Bronchial epithelial cell (primary cell): ENCODE results near the gene DENND2D. TPM values are rescaled to one million over a fixed set of nuclear protein-coding genes. Genes with fewer than 3 reads are reported as not detected.

Experiments used
- DNase-seq: peaks from one replicate; pipeline ENCODE4 v3.0.0-alpha.2; 2010; ENCODE audit warnings: low read depth
- FAIRE-seq: peaks from 2 replicates; lab custom pipeline; 2011; peaks lifted over from hg19 to GRCh38; lab: Jason Lieb, UNC
- H3K27me3 ChIP-seq: 2 replicates; pipeline ENCODE4 v1.5.1; 2011; ENCODE audit warnings: low read length; ENCODE audit not compliant: control insufficient read depth, insufficient read depth
- H3K36me3 ChIP-seq: 2 replicates; pipeline ENCODE4 v1.5.1; 2011; ENCODE audit warnings: low read length; ENCODE audit not compliant: control insufficient read depth, insufficient read depth
- H3K4me3 ChIP-seq: 2 replicates; pipeline ENCODE4 v1.5.1; 2011; ENCODE audit warnings: mild to moderate bottlenecking, low read depth, low read length, control low read depth
- total RNA-seq: library from RNA; depleted of rRNA; stranded (reverse); fragments of >200 nt; gene quantifications from 2 replicates; pipeline ENCODE4 v1.2.1, GENCODE V29; 2014
- TF ChIP-seq, protein P1 (sequence below): IDR thresholded peaks from 2 replicates; pipeline ENCODE4 v1.5.1; 2011; ENCODE audit warnings: mild to moderate bottlenecking, moderate library complexity, low read length, control low read depth, inconsistent platforms; ENCODE audit not compliant: insufficient read depth, severe bottlenecking

The DENND2D gene
- total RNA-seq, 1 donor from 2014 or later = 23.7 TPM

DNA sequence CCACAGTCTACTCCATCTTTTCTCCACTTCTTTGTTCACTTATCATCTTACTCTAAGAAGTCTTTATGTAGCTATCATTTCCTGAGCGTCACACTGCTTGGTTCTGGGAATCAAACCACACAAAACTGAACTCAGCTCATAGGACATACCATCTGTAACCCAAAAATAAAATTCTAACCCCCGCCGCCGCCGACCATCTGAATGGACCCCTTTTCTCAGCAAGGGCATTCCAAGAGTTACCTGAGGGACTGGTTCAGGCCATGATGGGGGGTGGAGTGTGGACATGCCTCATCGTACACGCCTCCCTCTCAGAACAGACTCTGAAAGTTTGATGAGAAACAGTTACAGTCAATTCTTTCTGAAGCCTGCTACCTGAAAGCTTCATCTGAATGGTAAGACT lies 14.4 kb upstream of the DENND2D start:
- Histone ChIP-seq H3K4me3 (no peak overlapping the region), H3K27me3 (no peaks in the 10 kb centered on the region), H3K36me3 (no peaks in the 10 kb centered on the region)
- no peak for DNase-seq
- TF ChIP-seq, protein P1, sequence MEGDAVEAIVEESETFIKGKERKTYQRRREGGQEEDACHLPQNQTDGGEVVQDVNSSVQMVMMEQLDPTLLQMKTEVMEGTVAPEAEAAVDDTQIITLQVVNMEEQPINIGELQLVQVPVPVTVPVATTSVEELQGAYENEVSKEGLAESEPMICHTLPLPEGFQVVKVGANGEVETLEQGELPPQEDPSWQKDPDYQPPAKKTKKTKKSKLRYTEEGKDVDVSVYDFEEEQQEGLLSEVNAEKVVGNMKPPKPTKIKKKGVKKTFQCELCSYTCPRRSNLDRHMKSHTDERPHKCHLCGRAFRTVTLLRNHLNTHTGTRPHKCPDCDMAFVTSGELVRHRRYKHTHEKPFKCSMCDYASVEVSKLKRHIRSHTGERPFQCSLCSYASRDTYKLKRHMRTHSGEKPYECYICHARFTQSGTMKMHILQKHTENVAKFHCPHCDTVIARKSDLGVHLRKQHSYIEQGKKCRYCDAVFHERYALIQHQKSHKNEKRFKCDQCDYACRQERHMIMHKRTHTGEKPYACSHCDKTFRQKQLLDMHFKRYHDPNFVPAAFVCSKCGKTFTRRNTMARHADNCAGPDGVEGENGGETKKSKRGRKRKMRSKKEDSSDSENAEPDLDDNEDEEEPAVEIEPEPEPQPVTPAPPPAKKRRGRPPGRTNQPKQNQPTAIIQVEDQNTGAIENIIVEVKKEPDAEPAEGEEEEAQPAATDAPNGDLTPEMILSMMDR = no peak
- no peak for FAIRE-seq

DNA sequence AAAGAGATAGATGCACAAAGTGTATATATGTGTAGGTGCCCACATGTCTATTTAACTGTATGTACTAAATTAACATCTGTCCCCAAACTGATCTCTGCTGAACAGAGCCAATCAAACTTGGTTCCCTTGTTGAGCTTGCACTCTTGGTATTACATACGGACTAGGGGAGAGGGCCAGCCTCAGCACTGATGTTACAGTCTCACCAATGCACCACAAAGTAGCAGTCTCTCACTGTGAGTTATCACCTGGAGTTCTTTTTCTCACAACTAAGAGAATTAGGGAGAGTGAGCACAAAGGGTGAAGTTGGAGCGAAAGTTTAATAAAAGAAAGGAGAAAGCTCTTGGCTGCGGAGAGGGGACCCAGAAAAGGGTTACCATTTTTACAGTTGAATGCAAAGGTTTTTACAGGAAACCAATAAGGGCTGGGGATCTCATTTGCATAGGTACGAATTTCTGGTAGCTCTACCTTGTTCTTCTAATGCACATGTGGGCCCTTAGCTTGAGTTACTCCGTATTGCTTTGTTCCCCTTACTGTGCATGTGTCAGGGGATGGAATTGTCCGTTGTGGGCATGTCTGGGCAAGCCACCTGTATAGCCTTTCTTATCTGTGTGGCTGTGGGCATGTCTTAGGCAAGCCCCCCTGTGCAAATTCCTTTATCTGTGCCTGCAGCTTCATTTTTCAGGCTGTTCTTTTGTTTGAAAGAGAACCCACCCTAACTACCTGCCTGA lies 13.8 kb upstream of the DENND2D start:
- Histone ChIP-seq H3K27me3 (no peaks in the 10 kb centered on the region), H3K36me3 (no peaks in the 10 kb centered on the region), H3K4me3 (no peak overlapping the region)
- peak; percentile 86 for DNase-seq
- TF ChIP-seq, protein P1 = no peak
- no peak for FAIRE-seq

DNA sequence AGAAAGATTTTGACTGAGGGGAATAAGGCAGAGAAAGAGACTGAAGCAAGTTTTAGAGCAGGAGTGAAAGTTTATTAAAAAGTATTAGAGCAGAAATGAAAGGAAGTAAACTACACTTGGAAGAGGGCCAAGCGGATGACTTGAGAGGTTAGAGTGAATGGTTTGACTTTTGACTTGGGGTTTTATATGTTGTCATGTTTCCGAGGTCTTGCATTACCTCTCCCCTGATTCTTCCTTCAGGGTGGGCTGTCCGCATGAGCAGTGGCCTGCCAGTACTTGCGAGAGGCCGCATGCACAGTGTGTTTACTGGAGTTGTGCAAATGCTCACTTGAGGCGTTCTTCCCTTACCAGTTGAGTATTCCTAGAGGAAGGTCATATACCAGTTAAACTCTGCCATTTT lies 13.0 kb upstream of the DENND2D start:
- DNase-seq = no peak
- H3K27me3 ChIP-seq = no peaks in the 10 kb centered on the region
- H3K4me3 ChIP-seq = no peak overlapping the region
- TF ChIP-seq, protein P1 = no peak
- FAIRE-seq = no peak
- H3K36me3 ChIP-seq = no peaks in the 10 kb centered on the region

DNA sequence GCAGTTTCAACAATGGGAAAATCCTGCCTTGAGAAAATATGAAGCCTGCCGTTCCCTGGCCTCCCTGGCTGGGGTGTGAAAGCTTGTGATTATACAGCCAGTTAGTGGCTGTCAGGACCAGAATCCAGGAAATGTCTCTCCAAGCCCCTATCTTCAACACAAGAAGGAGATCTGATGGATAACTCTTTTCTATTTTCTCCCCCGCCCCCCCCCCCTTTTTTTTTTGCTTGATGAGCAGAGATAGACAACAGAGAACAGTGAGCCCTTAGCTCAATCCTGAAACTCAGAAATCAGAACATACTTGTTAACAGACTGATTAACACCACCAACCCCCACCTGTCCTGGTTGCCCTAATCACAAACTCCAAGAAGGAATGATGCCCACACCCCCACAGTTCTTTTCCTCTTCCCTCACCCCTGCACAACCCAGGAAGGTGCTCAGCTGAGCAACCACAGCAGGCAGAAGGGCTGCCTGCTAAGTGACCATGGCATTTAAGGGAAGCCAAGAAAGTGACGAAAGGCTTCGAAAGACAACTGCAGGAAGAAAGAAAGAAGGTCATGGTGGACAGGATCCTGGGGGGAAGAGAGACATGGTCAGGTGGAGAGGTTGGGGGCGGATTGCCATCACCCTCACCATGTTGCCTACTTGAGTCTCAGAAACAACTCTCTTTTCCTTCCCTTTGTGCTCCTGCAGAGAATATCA lies 12.3 kb upstream of the DENND2D start:
- Histone ChIP-seq H3K4me3 (no peak overlapping the region), H3K27me3 (no peaks in the 10 kb centered on the region), H3K36me3 (no peaks in the 10 kb centered on the region)
- DNase-seq = no peak
- TF ChIP-seq, protein P1 = no peak
- FAIRE-seq = no peak

DNA sequence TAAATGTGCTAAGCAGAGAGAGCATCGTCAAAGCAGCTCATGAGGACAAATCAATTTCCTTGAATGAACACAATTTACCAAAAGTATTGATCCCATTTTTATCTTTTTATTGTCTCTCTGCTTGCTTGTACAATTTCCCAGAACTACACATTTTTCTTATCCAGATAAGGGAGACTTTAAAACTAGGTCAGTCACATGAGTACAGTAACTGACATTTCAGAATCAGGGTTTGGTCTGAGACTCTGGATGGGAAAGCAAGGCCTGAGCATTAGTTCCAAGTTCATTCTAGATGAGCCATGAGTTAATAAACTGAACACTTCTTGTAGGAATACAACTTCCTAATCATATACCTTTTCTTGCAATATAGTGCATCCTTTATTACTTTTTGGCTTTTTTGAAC lies 11.5 kb upstream of the DENND2D start:
- no peak overlapping the region for H3K4me3 ChIP-seq
- FAIRE-seq (no peak), DNase-seq (no peak)
- TF ChIP-seq, protein P1 = no peak
- H3K36me3 ChIP-seq = no peaks in the 10 kb centered on the region
- H3K27me3 ChIP-seq = no peaks in the 10 kb centered on the region
